ENCODE measurements around the gene CCL26. TPM values are rescaled to one million over a fixed set of nuclear protein-coding genes. Genes with fewer than 3 reads are reported as not detected.

The CCL26 gene
- total and polyA plus RNA-seq, 9 of the 15 experiments (the other 6 are each of a cell fraction or from before 2014, with no cell fraction given): 2.3 to 26.8 (median 8.4) TPM

DNA sequence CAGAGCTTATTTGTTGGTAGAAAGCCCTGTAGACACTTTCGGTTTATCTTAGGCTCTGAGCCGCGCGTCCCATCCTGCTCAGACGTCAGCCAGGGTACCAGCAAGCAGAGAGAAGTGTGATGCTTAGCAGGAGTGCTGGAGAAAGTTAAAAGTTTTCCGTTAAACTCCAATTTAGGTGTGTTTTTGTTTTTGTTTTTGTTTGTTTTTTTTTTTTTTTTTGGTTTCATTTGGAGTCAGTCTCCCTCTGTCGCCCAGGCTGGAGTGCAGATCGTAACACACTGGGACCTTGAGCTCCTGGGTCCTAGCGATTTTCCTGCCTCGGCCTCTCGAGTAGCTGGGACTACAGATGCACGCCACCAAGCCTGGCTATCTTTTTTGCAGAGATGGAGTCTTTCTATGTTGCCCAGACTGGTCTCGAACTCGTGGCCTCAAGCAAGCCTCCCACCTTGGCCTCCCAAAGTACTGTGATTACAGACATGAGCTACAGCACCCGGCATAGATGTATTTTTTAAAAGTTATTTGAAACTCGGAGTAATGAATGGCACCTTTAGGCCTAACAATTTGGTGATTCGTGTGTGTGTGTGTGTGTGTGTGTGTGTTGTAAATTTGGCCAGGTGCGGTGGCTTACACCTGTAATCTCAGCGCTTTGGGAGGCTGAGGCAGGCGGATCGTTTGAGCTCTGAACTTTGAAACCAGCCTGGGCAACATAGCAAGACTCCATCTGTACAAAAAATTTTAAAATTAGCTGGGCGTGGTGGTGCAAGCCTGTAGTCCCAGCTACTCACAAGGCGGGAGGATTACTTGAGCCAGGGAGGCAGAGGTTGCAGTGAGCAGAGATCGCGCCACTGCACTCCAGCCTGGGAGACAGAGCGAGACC lies 32.0 kb downstream of the CCL26 start (continued):
- TF ChIP-seq ARID4B (CRISPR knock-in tag; IDR thresholded peaks at IDR 0.05) (no peak), ZFP1 (CRISPR knock-in tag; IDR thresholded peaks at IDR 0.05) (no peak), CBX3 (IDR thresholded peaks at IDR 0.05; ENCODE audit: borderline replicate concordance in 1 of 2, low read length in 2 of 2) (no peak), ZNF253 (CRISPR knock-in tag; conservative IDR thresholded peaks at IDR 0.05) (no peak)
- TF ChIP-seq, protein P1, sequence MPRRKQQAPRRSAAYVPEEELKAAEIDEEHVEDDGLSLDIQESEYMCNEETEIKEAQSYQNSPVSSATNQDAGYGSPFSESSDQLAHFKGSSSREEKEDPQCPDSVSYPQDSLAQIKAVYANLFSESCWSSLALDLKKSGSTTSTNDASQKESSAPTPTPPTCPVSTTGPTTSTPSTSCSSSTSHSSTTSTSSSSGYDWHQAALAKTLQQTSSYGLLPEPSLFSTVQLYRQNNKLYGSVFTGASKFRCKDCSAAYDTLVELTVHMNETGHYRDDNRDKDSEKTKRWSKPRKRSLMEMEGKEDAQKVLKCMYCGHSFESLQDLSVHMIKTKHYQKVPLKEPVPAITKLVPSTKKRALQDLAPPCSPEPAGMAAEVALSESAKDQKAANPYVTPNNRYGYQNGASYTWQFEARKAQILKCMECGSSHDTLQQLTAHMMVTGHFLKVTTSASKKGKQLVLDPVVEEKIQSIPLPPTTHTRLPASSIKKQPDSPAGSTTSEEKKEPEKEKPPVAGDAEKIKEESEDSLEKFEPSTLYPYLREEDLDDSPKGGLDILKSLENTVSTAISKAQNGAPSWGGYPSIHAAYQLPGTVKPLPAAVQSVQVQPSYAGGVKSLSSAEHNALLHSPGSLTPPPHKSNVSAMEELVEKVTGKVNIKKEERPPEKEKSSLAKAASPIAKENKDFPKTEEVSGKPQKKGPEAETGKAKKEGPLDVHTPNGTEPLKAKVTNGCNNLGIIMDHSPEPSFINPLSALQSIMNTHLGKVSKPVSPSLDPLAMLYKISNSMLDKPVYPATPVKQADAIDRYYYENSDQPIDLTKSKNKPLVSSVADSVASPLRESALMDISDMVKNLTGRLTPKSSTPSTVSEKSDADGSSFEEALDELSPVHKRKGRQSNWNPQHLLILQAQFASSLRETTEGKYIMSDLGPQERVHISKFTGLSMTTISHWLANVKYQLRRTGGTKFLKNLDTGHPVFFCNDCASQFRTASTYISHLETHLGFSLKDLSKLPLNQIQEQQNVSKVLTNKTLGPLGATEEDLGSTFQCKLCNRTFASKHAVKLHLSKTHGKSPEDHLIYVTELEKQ (CRISPR knock-in tag; IDR thresholded peaks at IDR 0.05): no peak
- TF ChIP-seq, protein P2, sequence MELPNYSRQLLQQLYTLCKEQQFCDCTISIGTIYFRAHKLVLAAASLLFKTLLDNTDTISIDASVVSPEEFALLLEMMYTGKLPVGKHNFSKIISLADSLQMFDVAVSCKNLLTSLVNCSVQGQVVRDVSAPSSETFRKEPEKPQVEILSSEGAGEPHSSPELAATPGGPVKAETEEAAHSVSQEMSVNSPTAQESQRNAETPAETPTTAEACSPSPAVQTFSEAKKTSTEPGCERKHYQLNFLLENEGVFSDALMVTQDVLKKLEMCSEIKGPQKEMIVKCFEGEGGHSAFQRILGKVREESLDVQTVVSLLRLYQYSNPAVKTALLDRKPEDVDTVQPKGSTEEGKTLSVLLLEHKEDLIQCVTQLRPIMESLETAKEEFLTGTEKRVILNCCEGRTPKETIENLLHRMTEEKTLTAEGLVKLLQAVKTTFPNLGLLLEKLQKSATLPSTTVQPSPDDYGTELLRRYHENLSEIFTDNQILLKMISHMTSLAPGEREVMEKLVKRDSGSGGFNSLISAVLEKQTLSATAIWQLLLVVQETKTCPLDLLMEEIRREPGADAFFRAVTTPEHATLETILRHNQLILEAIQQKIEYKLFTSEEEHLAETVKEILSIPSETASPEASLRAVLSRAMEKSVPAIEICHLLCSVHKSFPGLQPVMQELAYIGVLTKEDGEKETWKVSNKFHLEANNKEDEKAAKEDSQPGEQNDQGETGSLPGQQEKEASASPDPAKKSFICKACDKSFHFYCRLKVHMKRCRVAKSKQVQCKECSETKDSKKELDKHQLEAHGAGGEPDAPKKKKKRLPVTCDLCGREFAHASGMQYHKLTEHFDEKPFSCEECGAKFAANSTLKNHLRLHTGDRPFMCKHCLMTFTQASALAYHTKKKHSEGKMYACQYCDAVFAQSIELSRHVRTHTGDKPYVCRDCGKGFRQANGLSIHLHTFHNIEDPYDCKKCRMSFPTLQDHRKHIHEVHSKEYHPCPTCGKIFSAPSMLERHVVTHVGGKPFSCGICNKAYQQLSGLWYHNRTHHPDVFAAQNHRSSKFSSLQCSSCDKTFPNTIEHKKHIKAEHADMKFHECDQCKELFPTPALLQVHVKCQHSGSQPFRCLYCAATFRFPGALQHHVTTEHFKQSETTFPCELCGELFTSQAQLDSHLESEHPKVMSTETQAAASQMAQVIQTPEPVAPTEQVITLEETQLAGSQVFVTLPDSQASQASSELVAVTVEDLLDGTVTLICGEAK (IDR thresholded peaks at IDR 0.05): peak; percentile 45; the same call in 1 of the 2 replicates
- TF ChIP-seq, protein P2 (CRISPR knock-in tag; IDR thresholded peaks at IDR 0.05): no peak
